ENCODE data around the gene ZFAND2A. TPM values are rescaled to one million over a fixed set of nuclear protein-coding genes. Genes with fewer than 3 reads are reported as not detected.
"Not testable (repeated sequence)": the region's sequence is repeated elsewhere in the genome, so short reads cannot be mapped to it uniquely, and the experiment has no call there.

The ZFAND2A gene
- total RNA-seq, 1 donor from 2014 or later = 34.5 TPM

- no peak for TF ChIP-seq CTCF (IDR thresholded peaks at IDR 0.05; ENCODE audit: partially characterized antibody, unreplicated experiment)
- Mint-ChIP-seq H3K9me3 (ENCODE audit: unreplicated experiment) (no peaks in the 10 kb centered on the region), H3K4me3 (ENCODE audit: unreplicated experiment) (no peak overlapping the region), H3K36me3 (ENCODE audit: unreplicated experiment) (no peaks in the 10 kb centered on the region), H3K4me1 (ENCODE audit: low read depth, unreplicated experiment) (peaks cover 21% of the 10 kb centered on the region), H3K27ac (ENCODE audit: unreplicated experiment) (no peak overlapping the region), H3K27me3 (ENCODE audit: unreplicated experiment) (peaks cover 7% of the 10 kb centered on the region)
- no peak for DNase-seq
These were observed 41.9 kb upstream of the ZFAND2A start for GRCh38 chr7:1201916-1202315.

GRCh38 chr7:1200045-1200444, 40.0 kb upstream of the ZFAND2A start:
- Mint-ChIP-seq H3K4me1 (ENCODE audit: low read depth, unreplicated experiment) (peaks cover 19% of the 10 kb centered on the region), H3K27me3 (ENCODE audit: unreplicated experiment) (peaks cover 7% of the 10 kb centered on the region), H3K9me3 (ENCODE audit: unreplicated experiment) (no peaks in the 10 kb centered on the region), H3K4me3 (ENCODE audit: unreplicated experiment) (no peak overlapping the region), H3K27ac (ENCODE audit: unreplicated experiment) (no peak overlapping the region), H3K36me3 (ENCODE audit: unreplicated experiment) (no peaks in the 10 kb centered on the region)
- TF ChIP-seq CTCF (IDR thresholded peaks at IDR 0.05; ENCODE audit: partially characterized antibody, unreplicated experiment) = no peak
- no peak for DNase-seq

- H3K27me3 Mint-ChIP-seq (ENCODE audit: unreplicated experiment) = peaks cover 9% of the 10 kb centered on the region
- peaks cover 4% of the 10 kb centered on the region for H3K9me3 Mint-ChIP-seq (ENCODE audit: unreplicated experiment)
These were observed 38.1 kb upstream of the ZFAND2A start for GRCh38 chr7:1197997-1198625.

GRCh38 chr7:1196950-1197349, 37.0 kb upstream of the ZFAND2A start:
- H3K9me3 Mint-ChIP-seq (ENCODE audit: unreplicated experiment) = peaks cover 8% of the 10 kb centered on the region
- no peak for DNase-seq
- H3K36me3 Mint-ChIP-seq (ENCODE audit: unreplicated experiment) = peaks cover 4% of the 10 kb centered on the region
- peaks cover 9% of the 10 kb centered on the region for H3K27me3 Mint-ChIP-seq (ENCODE audit: unreplicated experiment)
- TF ChIP-seq CTCF (IDR thresholded peaks at IDR 0.05; ENCODE audit: partially characterized antibody, unreplicated experiment) = no peak
- H3K4me3 Mint-ChIP-seq (ENCODE audit: unreplicated experiment) = no peak overlapping the region
- no peak overlapping the region for H3K27ac Mint-ChIP-seq (ENCODE audit: unreplicated experiment)
- H3K4me1 Mint-ChIP-seq (ENCODE audit: low read depth, unreplicated experiment) = peaks cover 10% of the 10 kb centered on the region

More at GRCh38 chr7:1197997-1198625, 38.1 kb upstream of the ZFAND2A start:
- H3K27ac Mint-ChIP-seq (ENCODE audit: unreplicated experiment) = peak overlapping the region; percentile 90
- no peaks in the 10 kb centered on the region for H3K36me3 Mint-ChIP-seq (ENCODE audit: unreplicated experiment)
- TF ChIP-seq CTCF (IDR thresholded peaks at IDR 0.05; ENCODE audit: partially characterized antibody, unreplicated experiment) = no peak
- no peak for DNase-seq
- H3K4me3 Mint-ChIP-seq (ENCODE audit: unreplicated experiment) = peak overlapping the region; percentile 32
- H3K4me1 Mint-ChIP-seq (ENCODE audit: low read depth, unreplicated experiment) = peaks cover 10% of the 10 kb centered on the region

GRCh38 chr7:1196441-1196840, 36.4 kb upstream of the ZFAND2A start:
- not testable (repeated sequence) for H3K27me3 Mint-ChIP-seq (ENCODE audit: unreplicated experiment); H3K9me3 Mint-ChIP-seq (ENCODE audit: unreplicated experiment); H3K36me3 Mint-ChIP-seq (ENCODE audit: unreplicated experiment); H3K27ac Mint-ChIP-seq (ENCODE audit: unreplicated experiment); DNase-seq; H3K4me3 Mint-ChIP-seq (ENCODE audit: unreplicated experiment)
- peaks cover 10% of the 10 kb centered on the region for H3K4me1 Mint-ChIP-seq (ENCODE audit: low read depth, unreplicated experiment)
